DND-41 (cell line): ENCODE data around the gene THY1.

Experiments used
- ATAC-seq: fragments of 200-7000 bp; cut with Tn5 transposase; 3 replicates; pipeline ENCODE4 v1.9.1; 2021; ENCODE audit warnings: low read depth; ENCODE audit not compliant: insufficient read depth
- DNase-seq: peaks from one replicate; pipeline ENCODE4 v3.0.0-alpha.2; 2020
- H2AFZ ChIP-seq: 2 replicates; pipeline ENCODE4 v1.6.0; 2012; ENCODE audit warnings: low read depth, low read length
- H3K27ac ChIP-seq: 2 replicates; pipeline ENCODE4 v1.5.1; 2012; ENCODE audit warnings: low read length, inconsistent platforms
- H3K27me3 ChIP-seq: fragments of 200-600 bp; sonication (generic); 2 replicates; pipeline ENCODE4 v1.6.0; 2012; ENCODE audit warnings: low read length, mild to moderate bottlenecking, inconsistent platforms; ENCODE audit not compliant: insufficient read depth, poor library complexity
- H3K36me3 ChIP-seq: 2 replicates; pipeline ENCODE4 v1.5.1; 2012; ENCODE audit warnings: low read length, inconsistent platforms; ENCODE audit not compliant: insufficient read depth
- H3K4me1 ChIP-seq: 2 replicates; pipeline ENCODE4 v1.5.1; 2012; ENCODE audit warnings: mild to moderate bottlenecking, low read length; ENCODE audit not compliant: insufficient read depth
- H3K4me2 ChIP-seq: 2 replicates; pipeline ENCODE4 v1.6.0; 2012; ENCODE audit warnings: mild to moderate bottlenecking, moderate library complexity, low read length, inconsistent platforms; ENCODE audit not compliant: insufficient read depth
- H3K4me3 ChIP-seq, 2 experiments: fragments of 200-600 bp in 1 of 2; shearing (Covaris generic) in 1 of 2; 2 replicates each; pipeline ENCODE4 v1.5.1; 2012 to 2016; ENCODE audit warnings: inconsistent platforms in 2 of 2, low read length in 2 of 2, mild to moderate bottlenecking in 2 of 2, low read depth in 1 of 2, moderate library complexity in 1 of 2
- H3K79me2 ChIP-seq: 2 replicates; pipeline ENCODE4 v1.6.0; 2012; ENCODE audit warnings: low read length, inconsistent platforms; ENCODE audit not compliant: insufficient read depth
- H3K9ac ChIP-seq: 2 replicates; pipeline ENCODE4 v1.6.0; 2012; ENCODE audit warnings: low read depth, mild to moderate bottlenecking, inconsistent platforms, low read length, moderate library complexity
- H3K9me3 ChIP-seq: 2 replicates; pipeline ENCODE4 v1.5.1; 2012; ENCODE audit warnings: low read length, moderate library complexity, mild to moderate bottlenecking, inconsistent platforms; ENCODE audit not compliant: insufficient read depth, severe bottlenecking
- H4K20me1 ChIP-seq: 2 replicates; pipeline ENCODE4 v1.6.0; 2012; ENCODE audit warnings: low read length; ENCODE audit not compliant: insufficient read depth
- CTCF ChIP-seq: IDR thresholded peaks from 2 replicates; pipeline ENCODE4 v1.5.1; 2012; ENCODE audit warnings: borderline replicate concordance, low read length, moderate library complexity, mild to moderate bottlenecking; ENCODE audit not compliant: poor library complexity, severe bottlenecking; ENCODE audit errors: extremely low read depth
- EZH2 ChIP-seq: IDR thresholded peaks from 3 replicates; pipeline ENCODE4 v1.6.1; 2012; ENCODE audit warnings: borderline replicate concordance, low read depth, mild to moderate bottlenecking, moderate library complexity, low read length, inconsistent platforms; ENCODE audit not compliant: severe bottlenecking

Gene THY1

DNA sequence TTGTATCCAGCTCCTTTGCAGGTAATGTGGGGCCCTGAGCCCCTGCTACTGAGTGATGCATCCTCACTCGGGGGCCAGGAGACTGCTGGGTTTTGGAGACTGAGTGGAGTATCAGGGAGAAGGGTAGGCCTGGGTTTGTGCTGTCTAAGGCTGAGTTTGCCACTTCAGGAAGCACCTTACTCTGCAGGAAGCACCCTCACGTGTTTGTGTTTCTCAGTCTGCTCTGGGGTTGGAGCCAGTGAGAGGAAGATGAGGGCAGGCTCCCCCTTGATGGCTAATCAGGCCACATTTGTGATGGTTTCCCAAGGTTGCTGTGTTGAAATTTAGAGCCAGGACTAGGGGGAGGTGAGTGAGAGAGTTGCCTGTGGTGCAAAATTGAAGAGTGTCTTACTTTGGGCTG, 13.7 kb upstream of the THY1 start:
- DNase-seq (no peak), ATAC-seq (no peak)
- no peaks in the 10 kb centered on the region for H3K4me1 ChIP-seq
- no peak overlapping the region for H3K4me3 ChIP-seq
- H4K20me1 ChIP-seq, result no peaks in the 10 kb centered on the region
- H2AFZ ChIP-seq, result no peak overlapping the region
- H3K9me3 ChIP-seq, result no peaks in the 10 kb centered on the region
- TF ChIP-seq EZH2 (no peak), CTCF (no peak)
- no peak overlapping the region for H3K4me2 ChIP-seq
- H3K79me2 ChIP-seq, result no peaks in the 10 kb centered on the region
- H3K27me3 ChIP-seq, result peaks cover 17% of the 10 kb centered on the region
- no peak overlapping the region for H3K9ac ChIP-seq
- no peak overlapping the region for H3K27ac ChIP-seq
- H3K36me3 ChIP-seq, result no peaks in the 10 kb centered on the region

DNA sequence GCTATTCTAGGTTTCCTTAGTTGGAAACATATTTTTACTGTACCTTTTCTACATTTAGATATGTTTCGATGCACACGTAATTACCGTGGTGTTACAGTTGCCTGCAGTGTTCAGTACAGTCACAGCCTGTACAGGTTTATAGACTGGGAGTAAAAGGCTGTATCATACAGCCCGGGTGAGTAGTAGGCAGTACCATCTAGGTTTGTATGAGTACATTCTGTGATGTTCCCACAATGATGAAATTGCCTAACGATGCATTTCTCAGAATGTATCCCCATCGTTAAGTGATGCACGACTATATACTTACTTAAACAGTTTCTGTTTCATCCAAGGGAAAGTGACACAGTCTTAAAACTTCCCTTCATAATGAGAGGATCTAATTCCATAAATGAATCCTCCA, 13.1 kb upstream of the THY1 start:
- DNase-seq (no peak), ATAC-seq (no peak)
- H3K36me3 ChIP-seq, result no peaks in the 10 kb centered on the region
- no peaks in the 10 kb centered on the region for H4K20me1 ChIP-seq
- no peak overlapping the region for H3K9ac ChIP-seq
- no peak overlapping the region for H3K27ac ChIP-seq
- H3K79me2 ChIP-seq, result no peaks in the 10 kb centered on the region
- no peak overlapping the region for H3K4me3 ChIP-seq
- no peak overlapping the region for H2AFZ ChIP-seq
- H3K4me2 ChIP-seq, result no peak overlapping the region
- TF ChIP-seq EZH2, result no peak
- TF ChIP-seq CTCF, result no peak
- no peaks in the 10 kb centered on the region for H3K4me1 ChIP-seq
- H3K9me3 ChIP-seq, result no peaks in the 10 kb centered on the region
- H3K27me3 ChIP-seq, result peaks cover 20% of the 10 kb centered on the region

GRCh38 chr11:119434591-119435330, 11.8 kb upstream of the THY1 start:
- Histone ChIP-seq H3K27me3 (peaks cover 22% of the 10 kb centered on the region), H3K36me3 (no peaks in the 10 kb centered on the region), H3K4me1 (no peaks in the 10 kb centered on the region), H2AFZ (no peak overlapping the region), H3K4me3 (no peak overlapping the region), H3K4me2 (no peak overlapping the region), H3K27ac (no peak overlapping the region), H4K20me1 (no peaks in the 10 kb centered on the region), H3K79me2 (no peaks in the 10 kb centered on the region), H3K9ac (no peak overlapping the region), H3K9me3 (no peaks in the 10 kb centered on the region)
- DNase-seq (no peak), ATAC-seq (no peak; the same call in 2 of the 3 replicates)
- no peak for TF ChIP-seq CTCF
- TF ChIP-seq EZH2, result no peak
